ENCODE measurements around the gene EPB41L4A.
"Not testable (repeated sequence)": the region's sequence is repeated elsewhere in the genome, so short reads cannot be mapped to it uniquely, and the experiment has no call there.

EPB41L4A gene

GRCh38 chr5:112415552-112415951, 3.5 kb downstream of the EPB41L4A start:
- no peaks in the 10 kb centered on the region for H3K9me3 Mint-ChIP-seq
- no peak overlapping the region for H3K27ac Mint-ChIP-seq
- no peak overlapping the region for H3K4me3 Mint-ChIP-seq
- H3K36me3 Mint-ChIP-seq (ENCODE audit: low read depth), result no peaks in the 10 kb centered on the region
- H3K27me3 Mint-ChIP-seq (ENCODE audit: low read depth), result peaks cover 63% of the 10 kb centered on the region
- H3K4me1 Mint-ChIP-seq (ENCODE audit: low read depth), result peaks cover 6% of the 10 kb centered on the region

GRCh38 chr5:112413611-112414010, 5.5 kb downstream of the EPB41L4A start:
- H3K9me3 Mint-ChIP-seq, result no peaks in the 10 kb centered on the region
- H3K27me3 Mint-ChIP-seq (ENCODE audit: low read depth), result peaks cover 68% of the 10 kb centered on the region
- H3K27ac Mint-ChIP-seq, result no peak overlapping the region
- no peaks in the 10 kb centered on the region for H3K36me3 Mint-ChIP-seq (ENCODE audit: low read depth)
- no peak overlapping the region for H3K4me3 Mint-ChIP-seq
- H3K4me1 Mint-ChIP-seq (ENCODE audit: low read depth), result peaks cover 6% of the 10 kb centered on the region

GRCh38 chr5:112412346-112412745, 6.7 kb downstream of the EPB41L4A start:
- no peaks in the 10 kb centered on the region for H3K4me1 Mint-ChIP-seq (ENCODE audit: low read depth)
- H3K27ac Mint-ChIP-seq, result no peak overlapping the region
- H3K4me3 Mint-ChIP-seq, result no peak overlapping the region
- peaks cover 59% of the 10 kb centered on the region for H3K27me3 Mint-ChIP-seq (ENCODE audit: low read depth)
- no peaks in the 10 kb centered on the region for H3K36me3 Mint-ChIP-seq (ENCODE audit: low read depth)
- H3K9me3 Mint-ChIP-seq, result no peaks in the 10 kb centered on the region

- Mint-ChIP-seq H3K9me3 (no peaks in the 10 kb centered on the region), H3K4me1 (ENCODE audit: low read depth) (no peaks in the 10 kb centered on the region), H3K27ac (no peak overlapping the region), H3K36me3 (ENCODE audit: low read depth) (no peaks in the 10 kb centered on the region), H3K27me3 (ENCODE audit: low read depth) (peaks cover 57% of the 10 kb centered on the region), H3K4me3 (no peak overlapping the region)
Observed at GRCh38 chr5:112411903-112412302, 7.2 kb downstream of the EPB41L4A start.

- peaks cover 41% of the 10 kb centered on the region for H3K27me3 Mint-ChIP-seq (ENCODE audit: low read depth)
Observed at GRCh38 chr5:112407666-112408065, 11.4 kb downstream of the EPB41L4A start.

GRCh38 chr5:112407240-112407639, 11.8 kb downstream of the EPB41L4A start:
- Mint-ChIP-seq H3K27me3 (ENCODE audit: low read depth) (peaks cover 38% of the 10 kb centered on the region), H3K4me3 (no peak overlapping the region), H3K36me3 (ENCODE audit: low read depth) (no peaks in the 10 kb centered on the region)

More at GRCh38 chr5:112407666-112408065, 11.4 kb downstream of the EPB41L4A start:
- no peaks in the 10 kb centered on the region for H3K36me3 Mint-ChIP-seq (ENCODE audit: low read depth)
- H3K9me3 Mint-ChIP-seq, result no peaks in the 10 kb centered on the region
- no peaks in the 10 kb centered on the region for H3K4me1 Mint-ChIP-seq (ENCODE audit: low read depth)
- no peak overlapping the region for H3K4me3 Mint-ChIP-seq
- no peak overlapping the region for H3K27ac Mint-ChIP-seq

GRCh38 chr5:112403069-112403468, 16.0 kb downstream of the EPB41L4A start:
- H3K9me3 Mint-ChIP-seq, result no peaks in the 10 kb centered on the region
- no peak overlapping the region for H3K4me3 Mint-ChIP-seq
- H3K4me1 Mint-ChIP-seq (ENCODE audit: low read depth), result no peaks in the 10 kb centered on the region
- H3K27me3 Mint-ChIP-seq (ENCODE audit: low read depth), result peaks cover 23% of the 10 kb centered on the region
- no peak overlapping the region for H3K27ac Mint-ChIP-seq
- no peaks in the 10 kb centered on the region for H3K36me3 Mint-ChIP-seq (ENCODE audit: low read depth)

More at GRCh38 chr5:112407240-112407639, 11.8 kb downstream of the EPB41L4A start:
- no peaks in the 10 kb centered on the region for H3K9me3 Mint-ChIP-seq
- no peak overlapping the region for H3K27ac Mint-ChIP-seq
- H3K4me1 Mint-ChIP-seq (ENCODE audit: low read depth), result no peaks in the 10 kb centered on the region

GRCh38 chr5:112401924-112402323, 17.2 kb downstream of the EPB41L4A start:
- no peak overlapping the region for H3K4me3 Mint-ChIP-seq
- no peaks in the 10 kb centered on the region for H3K4me1 Mint-ChIP-seq (ENCODE audit: low read depth)
- H3K36me3 Mint-ChIP-seq (ENCODE audit: low read depth), result no peaks in the 10 kb centered on the region
- H3K9me3 Mint-ChIP-seq, result no peaks in the 10 kb centered on the region
- H3K27me3 Mint-ChIP-seq (ENCODE audit: low read depth), result peaks cover 17% of the 10 kb centered on the region
- H3K27ac Mint-ChIP-seq, result no peak overlapping the region

- H3K27ac Mint-ChIP-seq, result no peak overlapping the region
- no peaks in the 10 kb centered on the region for H3K4me1 Mint-ChIP-seq (ENCODE audit: low read depth)
- H3K9me3 Mint-ChIP-seq, result no peaks in the 10 kb centered on the region
- H3K4me3 Mint-ChIP-seq, result no peak overlapping the region
- H3K27me3 Mint-ChIP-seq (ENCODE audit: low read depth), result peaks cover 7% of the 10 kb centered on the region
- H3K36me3 Mint-ChIP-seq (ENCODE audit: low read depth), result no peaks in the 10 kb centered on the region
Observed at GRCh38 chr5:112397690-112398089, 21.4 kb downstream of the EPB41L4A start.

- Mint-ChIP-seq H3K27ac (no peak overlapping the region), H3K9me3 (no peaks in the 10 kb centered on the region), H3K36me3 (ENCODE audit: low read depth) (no peaks in the 10 kb centered on the region), H3K4me3 (no peak overlapping the region), H3K4me1 (ENCODE audit: low read depth) (no peaks in the 10 kb centered on the region), H3K27me3 (ENCODE audit: low read depth) (peaks cover 9% of the 10 kb centered on the region)
Observed at GRCh38 chr5:112396430-112396829, 22.6 kb downstream of the EPB41L4A start.

GRCh38 chr5:112395299-112395698, 23.8 kb downstream of the EPB41L4A start:
- not testable (repeated sequence) for H3K27me3 Mint-ChIP-seq (ENCODE audit: low read depth); H3K36me3 Mint-ChIP-seq (ENCODE audit: low read depth); H3K4me3 Mint-ChIP-seq; H3K4me1 Mint-ChIP-seq (ENCODE audit: low read depth); H3K9me3 Mint-ChIP-seq; H3K27ac Mint-ChIP-seq

GRCh38 chr5:112390327-112390726, 28.8 kb downstream of the EPB41L4A start:
- no peaks in the 10 kb centered on the region for H3K4me1 Mint-ChIP-seq (ENCODE audit: low read depth)

GRCh38 chr5:112388739-112389138, 30.3 kb downstream of the EPB41L4A start:
- H3K9me3 Mint-ChIP-seq, result no peaks in the 10 kb centered on the region
- H3K27me3 Mint-ChIP-seq (ENCODE audit: low read depth), result peaks cover 5% of the 10 kb centered on the region
- H3K27ac Mint-ChIP-seq, result no peak overlapping the region
- H3K4me3 Mint-ChIP-seq, result no peak overlapping the region
- H3K36me3 Mint-ChIP-seq (ENCODE audit: low read depth), result no peaks in the 10 kb centered on the region
- H3K4me1 Mint-ChIP-seq (ENCODE audit: low read depth), result no peaks in the 10 kb centered on the region

More at GRCh38 chr5:112390327-112390726, 28.8 kb downstream of the EPB41L4A start:
- Mint-ChIP-seq H3K27me3 (ENCODE audit: low read depth) (peaks cover 5% of the 10 kb centered on the region), H3K36me3 (ENCODE audit: low read depth) (no peaks in the 10 kb centered on the region), H3K4me3 (no peak overlapping the region), H3K27ac (no peak overlapping the region), H3K9me3 (no peaks in the 10 kb centered on the region)

- no peak overlapping the region for H3K4me3 Mint-ChIP-seq
- no peaks in the 10 kb centered on the region for H3K36me3 Mint-ChIP-seq (ENCODE audit: low read depth)
- peaks cover 5% of the 10 kb centered on the region for H3K27me3 Mint-ChIP-seq (ENCODE audit: low read depth)
- H3K9me3 Mint-ChIP-seq, result no peaks in the 10 kb centered on the region
- no peaks in the 10 kb centered on the region for H3K4me1 Mint-ChIP-seq (ENCODE audit: low read depth)
- no peak overlapping the region for H3K27ac Mint-ChIP-seq
Observed at GRCh38 chr5:112388074-112388473, 31.0 kb downstream of the EPB41L4A start.

- Mint-ChIP-seq H3K27ac (no peak overlapping the region), H3K36me3 (ENCODE audit: low read depth) (no peaks in the 10 kb centered on the region), H3K4me3 (no peak overlapping the region), H3K27me3 (ENCODE audit: low read depth) (no peaks in the 10 kb centered on the region), H3K4me1 (ENCODE audit: low read depth) (no peaks in the 10 kb centered on the region), H3K9me3 (no peaks in the 10 kb centered on the region)
Observed at GRCh38 chr5:112386766-112387165, 32.3 kb downstream of the EPB41L4A start.

GRCh38 chr5:112385969-112386368, 33.1 kb downstream of the EPB41L4A start:
- Mint-ChIP-seq H3K4me3 (no peak overlapping the region), H3K27me3 (ENCODE audit: low read depth) (no peaks in the 10 kb centered on the region), H3K27ac (no peak overlapping the region), H3K9me3 (no peaks in the 10 kb centered on the region), H3K36me3 (ENCODE audit: low read depth) (no peaks in the 10 kb centered on the region), H3K4me1 (ENCODE audit: low read depth) (no peaks in the 10 kb centered on the region)

Data from T-helper 1 cell treated with Interleukin-12 subunit alpha and Interleukin-12 subunit beta and Interleukin-4 antibody, amounts not matched to agents 30 μg/mL and 1 μg/mL, for 36 hours (primary cell).